Mesenteric fat pad (tissue), 1 donor: Measurements from ENCODE around the gene DOCK3. TPM values are rescaled to one million over a fixed set of nuclear protein-coding genes. Genes with fewer than 3 reads are reported as not detected.

Experiments used
- DNase-seq: peaks from one replicate; pipeline ENCODE4 v3.0.0-alpha.2; 2020; ENCODE audit warnings: low spot score
- microRNA-seq: library from miRNA; unstranded; fragments of <30 nt; microRNA quantifications from one replicate; pipeline ENCODE4 v1.2.0, GENCODE V29; 2020; ENCODE audit warnings: borderline number of aligned reads
- total RNA-seq: library from RNA; stranded (reverse); fragmentation: NEBNext Ultra II Directional; extraction: Animal tissue kit (Norgen Biotek cat#: 25700); gene quantifications from one replicate; pipeline ENCODE4 v1.2.1, GENCODE V29; 2021
- donor health status: DM: yes; HTN: yes; CAD: no.

The DOCK3 gene
- total RNA-seq, 1 donor from 2014 or later = 0.51 TPM

DNA sequence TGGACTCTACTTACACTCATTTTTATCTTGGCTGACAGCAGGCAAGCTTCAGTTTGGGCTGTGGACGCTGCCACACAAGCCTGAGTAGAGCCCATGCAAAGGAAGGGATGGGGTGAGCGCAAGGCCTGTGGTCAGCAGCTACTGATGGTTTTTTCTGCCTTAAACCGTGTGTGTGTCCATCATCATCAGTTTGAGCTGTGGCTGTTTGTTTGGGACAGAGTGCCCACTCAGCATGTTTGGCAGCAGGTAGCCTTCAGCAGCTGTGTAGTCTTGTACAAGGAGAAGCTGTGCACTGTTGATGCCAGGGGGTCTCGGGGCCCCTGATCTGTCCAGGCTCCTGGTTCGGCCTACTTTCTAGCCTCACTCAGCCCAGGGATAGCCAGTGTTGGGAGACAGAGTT lies 719.8 kb downstream of the DOCK3 start:
- DNase-seq = peak; percentile 73

DNA sequence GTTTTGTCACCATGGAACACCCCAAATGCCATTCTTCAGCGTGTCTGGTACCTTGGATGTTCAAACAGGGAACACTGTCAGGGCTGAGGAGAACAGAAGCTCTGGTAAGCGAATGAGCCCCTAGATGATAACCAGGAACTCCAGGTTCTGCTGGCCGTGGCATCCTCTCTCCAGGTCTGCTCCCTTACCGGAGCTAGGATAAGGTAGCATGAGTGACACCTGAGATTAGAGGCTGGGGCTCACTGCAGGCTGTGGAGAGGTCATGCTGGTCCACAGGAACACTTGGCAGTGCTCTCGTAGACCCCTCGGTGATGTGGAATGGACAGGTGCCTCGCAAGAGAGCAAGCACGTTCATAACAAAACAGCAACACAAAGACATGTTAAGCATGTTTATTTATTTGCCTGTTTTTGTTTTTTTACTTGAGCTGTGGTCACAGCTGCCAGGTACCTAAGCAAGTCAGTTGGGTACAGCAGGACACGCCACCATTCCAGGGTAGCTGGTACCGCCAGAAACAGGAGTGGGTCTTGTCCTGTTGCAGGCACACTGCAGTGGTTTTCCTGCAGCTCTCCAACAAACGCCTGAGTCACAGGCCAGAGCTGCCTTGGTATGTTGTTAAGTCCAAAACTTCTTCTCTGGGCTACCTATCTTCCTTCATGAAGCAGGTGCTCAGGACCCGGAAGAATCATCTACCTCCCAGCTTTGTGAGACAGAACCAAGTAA lies 720.9 kb downstream of the DOCK3 start:
- DNase-seq = peak; percentile 71

DNA sequence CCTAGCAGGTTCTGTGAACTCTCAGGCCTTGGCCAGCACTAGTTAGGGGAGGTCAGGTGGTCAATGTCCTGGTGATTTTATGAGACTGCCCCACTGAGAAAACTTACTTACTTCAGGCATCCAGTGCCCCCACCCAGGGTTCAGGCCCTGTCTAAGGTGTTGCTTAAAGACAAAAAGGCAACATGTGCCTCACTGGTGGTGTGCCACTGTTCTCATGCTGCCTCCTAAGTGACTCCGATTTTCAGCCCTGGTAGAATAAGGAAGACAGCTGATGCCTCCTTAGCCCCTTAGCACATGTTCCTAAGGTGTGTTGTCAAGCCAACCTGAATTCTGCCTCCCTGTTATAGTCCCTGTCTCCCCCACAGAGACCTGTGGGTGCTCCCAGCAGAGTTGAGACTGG lies 721.7 kb downstream of the DOCK3 start:
- peak; percentile 75 for DNase-seq

DNA sequence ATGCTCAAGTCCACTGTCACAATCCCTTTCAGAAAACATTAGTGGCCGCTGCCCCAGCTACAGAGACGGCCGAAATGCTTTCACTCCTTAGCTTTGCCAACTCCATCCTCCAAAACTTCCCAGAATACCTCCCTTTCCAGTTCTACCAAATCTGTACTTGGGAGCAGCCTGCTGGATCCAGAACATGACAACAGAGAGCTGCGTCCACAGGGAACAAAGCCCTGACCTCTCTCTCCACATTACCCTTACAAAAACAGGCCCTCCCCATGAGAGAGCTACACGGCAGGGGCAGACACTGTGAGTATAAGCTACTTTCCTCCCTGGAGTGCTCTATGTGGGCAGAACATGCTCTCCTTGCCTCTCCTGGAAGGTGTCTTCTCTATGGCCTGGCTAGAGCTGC lies 722.7 kb downstream of the DOCK3 start:
- DNase-seq = peak; percentile 20

DNA sequence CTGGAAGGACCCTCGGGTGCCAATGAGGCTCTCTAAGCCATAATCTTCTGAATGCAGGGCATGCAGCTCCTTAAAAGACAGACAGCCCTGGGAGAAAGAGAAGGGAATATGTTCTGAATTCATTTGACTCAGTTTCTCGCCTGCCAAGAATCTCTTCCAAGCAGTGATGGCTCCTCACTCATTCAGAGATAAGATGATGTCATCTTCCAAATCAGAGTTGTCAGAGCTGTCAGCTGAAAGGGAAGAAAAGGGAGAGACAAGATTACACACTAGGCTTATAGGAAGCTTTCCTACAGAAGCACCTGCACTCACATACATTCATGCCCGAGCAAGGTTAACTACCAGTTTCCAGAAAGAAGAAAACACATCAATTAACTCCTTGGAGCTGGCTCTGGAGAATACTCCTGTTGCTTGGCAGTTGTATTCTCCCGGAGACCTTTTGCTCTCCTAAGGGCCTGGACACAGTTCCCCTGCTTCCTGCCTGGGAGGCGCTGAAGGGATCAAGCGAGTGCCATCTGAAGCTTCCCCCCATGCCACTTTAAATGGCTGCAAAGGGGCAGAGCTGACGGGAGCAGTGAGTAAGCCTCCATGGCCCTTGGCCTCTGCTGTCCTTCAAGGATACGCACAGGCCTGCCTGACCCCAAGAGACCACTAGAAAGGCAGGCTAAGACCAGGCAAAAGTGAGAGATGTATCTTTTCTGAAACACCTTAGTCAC lies 724.0 kb downstream of the DOCK3 start:
- DNase-seq = peak; percentile 67

DNA sequence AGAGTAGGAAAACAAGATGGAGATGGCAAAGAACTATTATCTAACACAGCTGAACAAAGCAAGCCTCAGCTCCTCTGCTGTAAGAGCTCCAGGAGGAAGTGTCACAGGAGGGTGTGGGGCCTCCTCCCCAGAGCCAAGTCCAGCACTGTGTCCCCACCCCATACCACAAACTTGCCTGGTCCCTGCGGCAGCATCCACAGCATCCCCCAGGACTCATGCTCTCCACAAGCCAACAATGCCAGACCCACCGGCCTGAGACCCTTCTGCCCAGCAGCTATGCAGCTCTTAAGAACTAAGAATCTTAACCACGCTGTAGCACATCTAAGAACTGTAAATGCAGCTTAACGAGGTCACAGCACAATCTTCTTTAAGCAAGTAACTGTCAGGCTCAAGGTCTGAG lies 725.4 kb downstream of the DOCK3 start:
- peak; percentile 55 for DNase-seq

DNA sequence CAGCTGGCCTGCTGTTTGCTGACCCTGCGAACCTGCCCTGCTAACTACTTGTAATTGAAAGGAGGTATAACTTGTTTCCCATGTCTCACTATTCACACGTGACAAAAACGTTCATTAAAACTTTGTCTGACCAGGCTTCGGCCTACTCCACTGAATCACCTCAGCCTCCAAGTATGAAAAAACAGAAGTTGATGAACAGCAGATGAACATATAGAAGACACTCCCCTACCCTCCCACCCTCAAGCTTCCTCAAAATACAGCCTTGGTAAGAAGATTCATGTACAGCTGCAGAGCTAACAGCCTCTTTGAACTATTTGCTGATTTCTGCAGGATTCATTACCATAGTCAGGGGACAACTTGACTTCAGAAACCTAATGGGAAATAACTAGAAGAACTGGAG lies 727.0 kb downstream of the DOCK3 start:
- no peak for DNase-seq

DNA sequence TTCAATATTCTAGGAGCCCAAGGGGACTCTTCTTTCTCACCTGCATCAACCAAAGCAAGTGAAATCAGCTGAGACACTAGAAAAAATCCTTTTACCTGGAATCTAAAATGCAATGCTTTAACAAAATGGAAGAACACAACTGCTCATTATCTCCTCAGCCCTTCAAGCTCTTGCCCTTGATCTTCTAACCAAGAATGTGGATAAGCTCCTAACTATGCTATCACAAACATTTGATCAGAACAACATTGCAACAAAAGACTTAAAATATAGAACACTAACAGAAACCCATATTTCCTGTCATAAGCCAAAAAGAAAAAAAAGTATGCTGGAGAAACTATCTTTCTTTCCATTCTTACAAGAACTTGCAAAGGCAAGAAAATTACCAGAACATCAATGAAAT lies 728.9 kb downstream of the DOCK3 start:
- DNase-seq = no peak

DNA sequence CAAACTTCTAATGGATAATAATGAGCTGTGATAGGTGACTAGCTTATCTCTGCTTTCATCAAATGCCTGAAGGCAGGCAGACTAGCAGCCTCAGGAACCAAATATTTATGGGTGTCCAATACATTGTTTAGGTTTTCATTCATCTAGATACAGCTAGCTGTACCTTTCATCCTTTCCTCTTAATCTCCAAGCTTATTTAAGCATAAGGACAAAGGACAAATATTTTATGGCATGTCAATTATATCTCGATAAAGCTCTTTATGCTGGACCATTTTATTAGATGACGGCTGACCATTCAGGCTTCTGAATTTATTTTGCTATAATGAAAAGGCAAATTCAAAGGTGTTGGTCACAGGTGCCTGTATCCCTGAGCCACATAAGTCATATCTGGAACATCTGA lies 733.3 kb downstream of the DOCK3 start:
- no peak for DNase-seq

DNA sequence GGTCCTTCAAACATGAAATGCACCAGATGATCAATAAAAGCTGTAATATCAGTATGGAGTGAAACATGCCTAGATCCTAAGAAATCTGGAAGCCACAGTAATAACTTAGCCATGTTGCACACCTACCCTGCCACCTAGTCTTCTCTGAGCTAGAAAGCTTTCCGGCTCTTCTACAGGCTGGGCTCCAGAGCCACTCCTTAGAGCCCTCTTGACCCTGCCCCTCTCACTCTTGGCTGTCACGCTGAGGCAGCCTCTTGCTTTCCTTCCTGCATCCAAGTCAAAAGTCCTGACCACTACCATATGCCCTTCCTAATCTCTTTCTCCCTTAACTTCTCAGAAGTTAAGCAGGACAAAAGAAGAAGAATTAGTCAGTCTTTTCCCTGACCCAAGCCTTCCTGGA lies 734.1 kb downstream of the DOCK3 start:
- DNase-seq = no peak

DNA sequence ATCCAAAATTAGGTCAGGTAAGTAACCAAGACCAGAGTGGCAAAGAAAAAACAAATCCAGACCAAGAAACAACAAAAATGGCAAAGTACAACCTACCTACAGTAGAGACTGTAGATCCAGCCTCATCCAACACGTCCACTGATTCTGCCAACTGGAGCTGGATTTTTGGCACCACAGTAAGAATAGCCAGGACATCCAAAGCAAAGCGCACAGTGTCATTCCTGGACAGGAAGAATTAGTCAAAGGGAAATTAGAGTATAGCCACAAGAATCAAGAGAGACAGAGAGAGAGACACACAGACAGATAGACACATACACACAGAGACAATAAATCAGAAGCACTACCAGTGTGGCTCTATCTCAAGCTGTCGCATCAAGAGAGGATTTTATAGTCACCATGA lies 747.5 kb downstream of the DOCK3 start:
- DNase-seq = no peak

DNA sequence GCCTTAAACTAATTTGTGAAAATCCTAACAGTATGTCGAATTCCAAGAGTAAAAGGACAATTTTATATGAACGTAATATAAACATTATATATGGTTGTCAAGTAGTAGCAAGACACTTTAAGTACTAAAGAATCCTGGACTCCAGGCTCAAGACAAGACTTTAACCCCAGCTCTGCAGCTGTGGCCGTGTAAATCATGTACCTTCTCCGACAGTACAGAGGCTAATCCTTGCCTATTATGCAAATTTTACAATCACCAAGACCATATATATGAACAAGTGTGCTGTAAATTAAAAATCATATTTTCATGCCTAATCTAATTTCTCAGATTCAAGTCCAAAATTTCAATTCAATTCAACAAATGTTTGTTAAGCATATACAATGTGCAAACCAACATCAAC lies 752.2 kb downstream of the DOCK3 start:
- no peak for DNase-seq

DNA sequence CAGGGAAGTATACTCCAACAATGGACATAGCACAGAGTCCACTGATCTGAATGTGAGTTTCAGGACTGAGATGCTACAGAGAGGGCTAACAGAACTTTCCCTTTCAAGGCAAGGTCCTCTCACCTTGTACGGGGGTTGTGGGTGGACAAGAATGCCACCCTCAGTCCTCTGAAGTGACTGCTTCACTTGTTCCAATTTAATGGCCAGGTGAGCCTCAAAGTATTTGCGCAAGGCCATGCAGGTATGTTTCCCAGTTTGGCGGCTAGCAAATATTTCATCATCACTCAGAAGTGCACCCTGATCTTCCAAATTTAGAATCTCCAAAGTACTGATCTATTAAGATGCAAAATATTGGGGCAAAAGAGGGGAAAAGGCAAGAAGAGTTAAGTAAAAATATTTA lies 754.4 kb downstream of the DOCK3 start:
- no peak for DNase-seq

Small RNAs within 50 kb of the gene (microRNA-seq; reads per million reads assigned to microRNA genes)
- not detected for gene MIR4787

Other genes with a start within 250 kb of the DOCK3 start
- 0.45 TPM for gene CACNA2D2, start 171.3 kb upstream of the DOCK3 start, total RNA-seq
- 8.9 TPM for gene C3orf18, start 107.2 kb upstream of the DOCK3 start, total RNA-seq
- 15.5 TPM for gene HEMK1, start 105.4 kb upstream of the DOCK3 start, total RNA-seq
- gene CISH, start 63.2 kb upstream of the DOCK3 start, total RNA-seq = 56.2 TPM
- gene MAPKAPK3, start 57.8 kb upstream of the DOCK3 start, total RNA-seq = 44.7 TPM